HepG2 (cell line): ENCODE results near the gene RGS19. TPM values are rescaled to one million over a fixed set of nuclear protein-coding genes. Genes with fewer than 3 reads are reported as not detected.

Experiments used
- ATAC-seq: fragments of 200-7000 bp; cut with Tn5 transposase; 3 replicates; pipeline ENCODE4 v1.9.1; 2020; ENCODE audit warnings: mild to moderate bottlenecking, moderate library complexity
- BruUV-seq: library from RNA; stranded (reverse); fragments of 400-500 nt; replicated peaks from 2 replicates; lab custom pipeline; 2021; lab: Mats Ljungman, UMichigan
- CTCF ChIA-PET: fragments of 300-600 bp; formaldehyde crosslinking; extraction: SDS; loops from one replicate; lab custom pipeline; 2021; ENCODE audit warnings: low total read pairs, inconsistent platforms, low intra/inter-chr PET ratio; lab: Yijun Ruan, JAX
- POLR2A ChIA-PET: fragments of 350-600 bp; sonication (Branson Sonifier 250); formaldehyde crosslinking; loops from one replicate; lab custom pipeline; 2020; ENCODE audit warnings: antibody characterized with exemption, inconsistent platforms; lab: Yijun Ruan, JAX
- DNase-seq: peaks from one replicate; pipeline ENCODE4 v3.0.0-alpha.2; 2015; ENCODE audit warnings: low spot score
- FAIRE-seq: peaks from 3 replicates; lab custom pipeline; 2011; peaks lifted over from hg19 to GRCh38; lab: Jason Lieb, UNC
- H2AFZ ChIP-seq: one replicate; pipeline ENCODE4 v1.6.1; 2011; ENCODE audit warnings: low read length, inconsistent platforms
- H3K27ac ChIP-seq: fragments of 300-600 bp; 3 replicates; pipeline ENCODE4 v1.8.0; 2011; ENCODE audit warnings: mixed run types, mild to moderate bottlenecking, mixed read lengths, low read length, inconsistent platforms; ENCODE audit not compliant: insufficient read depth; ENCODE audit errors: extremely low read length
- H3K27me3 ChIP-seq, 2 experiments: fragments of 200-600 bp in 1 of 2; 2 replicates in 1 of 2; 3 replicates in 1 of 2; pipeline versions ENCODE4 v1.6.0 to v1.8.0; 2011; ENCODE audit warnings: low read length in 2 of 2, mild to moderate bottlenecking in 2 of 2, moderate library complexity in 2 of 2, inconsistent platforms in 1 of 2; ENCODE audit not compliant: insufficient read depth in 2 of 2, control insufficient read depth in 1 of 2
- H3K36me3 ChIP-seq, 2 experiments: fragments of 200-600 bp in 1 of 2; replicated peaks in 1 of 2; 2 replicates in 1 of 2; 3 replicates in 1 of 2; pipeline versions ENCODE4 v1.5.1 to v1.8.0; 2011; ENCODE audit warnings: low read length in 2 of 2, inconsistent platforms in 1 of 2; ENCODE audit not compliant: insufficient read depth in 2 of 2, control insufficient read depth in 1 of 2
- H3K4me1 ChIP-seq: 2 replicates; pipeline ENCODE4 v1.5.1; 2012; ENCODE audit warnings: low read length, inconsistent platforms; ENCODE audit not compliant: insufficient read depth
- H3K4me2 ChIP-seq: 2 replicates; pipeline ENCODE4 v1.6.0; 2011; ENCODE audit warnings: low read depth, low read length, inconsistent platforms
- H3K4me3 ChIP-seq, 3 experiments: fragments of 200-600 bp in 1 of 3; sonication (generic), shearing (Covaris generic) in 1 of 3; replicated peaks in 1 of 3; 2 replicates each; pipeline ENCODE4 v1.5.1; 2011 to 2016; ENCODE audit warnings: low read length in 3 of 3, inconsistent platforms in 2 of 3, low read depth in 2 of 3, mild to moderate bottlenecking in 2 of 3, control low read depth in 1 of 3, mixed read lengths in 1 of 3; ENCODE audit not compliant: insufficient read depth in 1 of 3
- H3K79me2 ChIP-seq: one replicate; pipeline ENCODE4 v1.6.1; 2011; ENCODE audit warnings: low read length, inconsistent platforms; ENCODE audit not compliant: insufficient read depth
- H3K9ac ChIP-seq: 2 replicates; pipeline ENCODE4 v1.6.0; 2011; ENCODE audit warnings: mild to moderate bottlenecking, low read depth, low read length, inconsistent platforms; ENCODE audit not compliant: insufficient read depth
- H3K9me3 ChIP-seq: 2 replicates; pipeline ENCODE4 v1.5.1; 2012; ENCODE audit warnings: mild to moderate bottlenecking, low read length
- H4K20me1 ChIP-seq: 2 replicates; pipeline ENCODE4 v1.6.0; 2011; ENCODE audit warnings: inconsistent platforms, mild to moderate bottlenecking, low read length, moderate library complexity; ENCODE audit not compliant: insufficient read depth
- AGO2 ChIP-seq: fragments of 200-400 bp; formaldehyde crosslinking; optimal IDR thresholded peaks from 2 replicates; pipeline ENCODE3; 2017; ENCODE audit warnings: mild to moderate bottlenecking, low read depth, low read length, moderate library complexity
- HNRNPL ChIP-seq: fragments of 200-400 bp; formaldehyde crosslinking; IDR thresholded peaks from 2 replicates; pipeline ENCODE4 v1.6.1; 2017; ENCODE audit warnings: mild to moderate bottlenecking, low read depth, low read length
- KDM6A ChIP-seq: IDR thresholded peaks from 2 replicates; pipeline ENCODE4 v1.6.1; 2016; ENCODE audit warnings: low read depth
- MEIS2 ChIP-seq: sonication (generic); formaldehyde crosslinking; IDR thresholded peaks from 2 replicates; pipeline ENCODE4 v1.9.0; 2021; ENCODE audit warnings: mild to moderate bottlenecking, missing genetic modification reagents
- NCOA1 ChIP-seq: sonication (generic); formaldehyde crosslinking; IDR thresholded peaks from 2 replicates; pipeline ENCODE4 v1.9.0; 2021; ENCODE audit warnings: missing genetic modification reagents
- STAT6 ChIP-seq: sonication (generic); formaldehyde crosslinking; IDR thresholded peaks from 2 replicates; pipeline ENCODE4 v1.4.0; 2020; ENCODE audit warnings: missing genetic modification reagents, mild to moderate bottlenecking, borderline replicate concordance
- TFDP1 ChIP-seq: IDR thresholded peaks from 2 replicates; pipeline ENCODE4 v1.6.1; 2016; ENCODE audit warnings: missing compliant biosample characterization, missing genetic modification reagents, borderline replicate concordance
- ZBTB38 ChIP-seq: sonication (generic); formaldehyde crosslinking; IDR thresholded peaks from 2 replicates; pipeline ENCODE4 v1.5.1; 2020; ENCODE audit warnings: mild to moderate bottlenecking, missing genetic modification reagents
- ZC3H13 ChIP-seq: sonication (generic); formaldehyde crosslinking; IDR thresholded peaks from 2 replicates; pipeline ENCODE4 v1.8.1; 2023; ENCODE audit warnings: mild to moderate bottlenecking, missing genetic modification reagents, moderate library complexity
- ZNF160 ChIP-seq: sonication (generic); formaldehyde crosslinking; IDR thresholded peaks from 2 replicates; pipeline ENCODE4 v1.8.0; 2022; ENCODE audit warnings: mild to moderate bottlenecking, inconsistent platforms, missing genetic modification reagents
- ZNF589 ChIP-seq: sonication (generic); formaldehyde crosslinking; conservative IDR thresholded peaks from 2 replicates; pipeline ENCODE4 v1.8.0; 2022; ENCODE audit warnings: mild to moderate bottlenecking, moderate library complexity, missing genetic modification reagents
- ZNF644 ChIP-seq: IDR thresholded peaks from 2 replicates; pipeline ENCODE4 v1.6.1; 2016; ENCODE audit warnings: low read depth
- ZNF816 ChIP-seq: sonication (generic); formaldehyde crosslinking; IDR thresholded peaks from 2 replicates; pipeline ENCODE4 v1.8.0; 2022; ENCODE audit warnings: missing genetic modification reagents, mild to moderate bottlenecking, borderline replicate concordance
- WGBS: methylation state at CpG from one replicate; pipeline ENCODE4 v1.1.6; 2017; ENCODE audit warnings: low lambda C conversion rate; 5-methylcytosine and 5-hydroxymethylcytosine counted together
- in situ Hi-C: cut with HindIII; loops from 2 replicates; pipeline ENCODE4 v1.10.0; 2017; ENCODE audit warnings: low pct_unique_long_range_greater_than_20kb; ENCODE audit not compliant: extremely low pct_ligation_motif_present
- intact Hi-C: fragments of 100-400 bp; cut with micrococcal nuclease; formaldehyde crosslinking; loops from one replicate; pipeline ENCODE4 v1.10.0; 2022; ENCODE audit not compliant: unreplicated experiment
- polyA plus RNA-seq, 8 experiments: library from polyadenylated mRNA; depleted of rRNA in 3 of 8; stranded (reverse) in 7 of 8; unstranded in 1 of 8; fragments of >200 nt; fragmentation: Illumina TruSeq in 4 of 8; extraction: Trizol in 4 of 8; gene quantifications; 2 replicates each; pipeline versions ENCODE4 v1.2.1 to v1.2.3, GENCODE V29; 2011 to 2016; ENCODE audit warnings: low read depth in 4 of 8, missing spikeins in 1 of 8, mixed read lengths in 1 of 8; ENCODE audit not compliant: insufficient read depth in 1 of 8
- total RNA-seq, 5 experiments: library from RNA; depleted of rRNA; stranded (reverse); fragments of >200 nt; fragmentation: Illumina TruSeq; extraction: Trizol; gene quantifications; 2 replicates each; pipeline ENCODE4 v1.2.3, GENCODE V29; 2016; ENCODE audit warnings: low read depth in 1 of 5
- TF ChIP-seq, protein P1 (sequence below): sonication (generic); formaldehyde crosslinking; IDR thresholded peaks from 2 replicates; pipeline ENCODE4 v1.8.1; 2022; ENCODE audit warnings: mild to moderate bottlenecking, missing genetic modification reagents

RGS19 gene
- total and polyA plus RNA-seq, 2 of the 13 experiments (the other 11 are each of a cell fraction or from before 2014, with no cell fraction given) = 10.7 to 11.9 TPM

GRCh38 chr20:64047968-64048401, 31.3 kb downstream of the RGS19 start:
- no peak for DNase-seq
- H3K36me3 ChIP-seq = no peaks in the 10 kb centered on the region
- H3K27me3 ChIP-seq = no peaks in the 10 kb centered on the region; a peak in 1 of 5 replicates
- ChIA-PET POLR2A (no interaction called here), CTCF (no interaction called here)
- no peak overlapping the region for H3K9ac ChIP-seq
- H2AFZ ChIP-seq = no peak overlapping the region
- H3K79me2 ChIP-seq = peaks cover 4% of the 10 kb centered on the region
- no peak overlapping the region for H3K4me2 ChIP-seq
- in situ Hi-C loops (no loop called here), intact Hi-C loops (no loop called here)
- BruUV-seq = no TSS peak
- no peak for FAIRE-seq
- H4K20me1 ChIP-seq = no peaks in the 10 kb centered on the region
- 98% methylated on average over 34 of the region's 49 CpGs for WGBS
- ATAC-seq = no peak
- H3K9me3 ChIP-seq = no peaks in the 10 kb centered on the region
- no peak overlapping the region; a peak in 1 of 6 replicates for H3K4me3 ChIP-seq
- H3K27ac ChIP-seq = no peak overlapping the region
- H3K4me1 ChIP-seq = peaks cover 66% of the 10 kb centered on the region
- TF ChIP-seq ZNF644 (CRISPR knock-in tag) (no peak), ZNF816 (CRISPR knock-in tag) (no peak), ZNF160 (CRISPR knock-in tag) (no peak), HNRNPL (peak; percentile 82; the same call in 1 of the 2 replicates), STAT6 (CRISPR knock-in tag) (no peak), ZNF589 (CRISPR knock-in tag) (no peak), AGO2 (peak; percentile 94), ZC3H13 (CRISPR knock-in tag) (no peak), ZBTB38 (peak; percentile 67), MEIS2 (CRISPR knock-in tag) (no peak), TFDP1 (CRISPR knock-in tag) (no peak), KDM6A (CRISPR knock-in tag) (no peak), NCOA1 (CRISPR knock-in tag) (no peak)
- TF ChIP-seq, protein P1, sequence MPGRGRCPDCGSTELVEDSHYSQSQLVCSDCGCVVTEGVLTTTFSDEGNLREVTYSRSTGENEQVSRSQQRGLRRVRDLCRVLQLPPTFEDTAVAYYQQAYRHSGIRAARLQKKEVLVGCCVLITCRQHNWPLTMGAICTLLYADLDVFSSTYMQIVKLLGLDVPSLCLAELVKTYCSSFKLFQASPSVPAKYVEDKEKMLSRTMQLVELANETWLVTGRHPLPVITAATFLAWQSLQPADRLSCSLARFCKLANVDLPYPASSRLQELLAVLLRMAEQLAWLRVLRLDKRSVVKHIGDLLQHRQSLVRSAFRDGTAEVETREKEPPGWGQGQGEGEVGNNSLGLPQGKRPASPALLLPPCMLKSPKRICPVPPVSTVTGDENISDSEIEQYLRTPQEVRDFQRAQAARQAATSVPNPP (CRISPR knock-in tag) = no peak
